Nephron (organoid): Measurements from ENCODE around the gene MSI2.
A peak's percentile ranks its signal among the peaks of the same experiment; 100 is the strongest.

Experiments used
- H3K27ac Mint-ChIP-seq, 3 experiments: 2 replicates each; pipeline ENCODE4 v1.8.0; 2020; ENCODE audit warnings: mixed read lengths in 3 of 3, mild to moderate bottlenecking in 2 of 3, moderate library complexity in 1 of 3
- H3K27me3 Mint-ChIP-seq: 2 replicates; pipeline ENCODE4 v1.8.0; 2021; ENCODE audit warnings: low read depth, mild to moderate bottlenecking, moderate library complexity, mixed read lengths
- H3K36me3 Mint-ChIP-seq: 2 replicates; pipeline ENCODE4 v1.8.0; 2020; ENCODE audit warnings: low read depth, mixed read lengths
- H3K4me1 Mint-ChIP-seq: 2 replicates; pipeline ENCODE4 v1.8.0; 2020; ENCODE audit warnings: mixed read lengths
- H3K4me3 Mint-ChIP-seq, 3 experiments: 2 replicates each; pipeline ENCODE4 v1.8.0; 2020; ENCODE audit warnings: mild to moderate bottlenecking in 3 of 3, mixed read lengths in 3 of 3, moderate library complexity in 2 of 3
- H3K9me3 Mint-ChIP-seq: 2 replicates; pipeline ENCODE4 v1.8.0; 2020; ENCODE audit warnings: mixed read lengths
- CTCF ChIP-seq, 3 experiments: fragments of 200-600 bp; sonication (generic); IDR thresholded peaks; one replicate each; pipeline ENCODE4 v1.5.0; 2021; ENCODE audit warnings: antibody characterized with exemption in 3 of 3; ENCODE audit not compliant: unreplicated experiment in 3 of 3

Gene MSI2

GRCh38 chr17:57514614-57515013 is 258.3 kb downstream of the MSI2 start:
- H3K4me1 Mint-ChIP-seq: peaks cover 57% of the 10 kb centered on the region
- H3K27me3 Mint-ChIP-seq: peaks cover 37% of the 10 kb centered on the region
- peaks cover 3% of the 10 kb centered on the region for H3K36me3 Mint-ChIP-seq
- peak overlapping the region; percentile 7 to 58 (median 45) for H3K27ac Mint-ChIP-seq
- no peak for TF ChIP-seq CTCF (IDR thresholded peaks at IDR 0.05; ENCODE audit: unreplicated experiment in 3 of 3)
- no peaks in the 10 kb centered on the region for H3K9me3 Mint-ChIP-seq
- no peak overlapping the region for H3K4me3 Mint-ChIP-seq

GRCh38 chr17:57515662-57516211 is 259.4 kb downstream of the MSI2 start:
- Mint-ChIP-seq H3K27ac (peak overlapping the region in 1 of 3 experiments; percentile 67), H3K27me3 (peaks cover 32% of the 10 kb centered on the region), H3K4me1 (peaks cover 58% of the 10 kb centered on the region), H3K9me3 (no peaks in the 10 kb centered on the region), H3K36me3 (peaks cover 3% of the 10 kb centered on the region), H3K4me3 (no peak overlapping the region)
- TF ChIP-seq CTCF (IDR thresholded peaks at IDR 0.05; ENCODE audit: unreplicated experiment in 3 of 3): no peak

- Mint-ChIP-seq H3K27ac (peak overlapping the region; percentile 52 to 92 (median 87)), H3K36me3 (peaks cover 3% of the 10 kb centered on the region), H3K4me3 (no peak overlapping the region), H3K4me1 (peaks cover 65% of the 10 kb centered on the region), H3K9me3 (no peaks in the 10 kb centered on the region), H3K27me3 (peaks cover 29% of the 10 kb centered on the region)
- TF ChIP-seq CTCF (IDR thresholded peaks at IDR 0.05; ENCODE audit: unreplicated experiment in 3 of 3): no peak
These were observed 260.2 kb downstream of the MSI2 start for GRCh38 chr17:57516290-57517230.

GRCh38 chr17:57517273-57517631 is 260.9 kb downstream of the MSI2 start:
- H3K27me3 Mint-ChIP-seq: peaks cover 25% of the 10 kb centered on the region
- peak overlapping the region in 1 of 3 experiments; percentile 38 for H3K4me3 Mint-ChIP-seq
- no peak for TF ChIP-seq CTCF (IDR thresholded peaks at IDR 0.05; ENCODE audit: unreplicated experiment in 3 of 3)
- peaks cover 65% of the 10 kb centered on the region for H3K4me1 Mint-ChIP-seq
- peak overlapping the region; percentile 52 to 92 (median 87) for H3K27ac Mint-ChIP-seq
- peaks cover 3% of the 10 kb centered on the region for H3K36me3 Mint-ChIP-seq
- no peaks in the 10 kb centered on the region for H3K9me3 Mint-ChIP-seq

- peak overlapping the region; percentile 52 to 92 (median 87) for H3K27ac Mint-ChIP-seq
- H3K4me3 Mint-ChIP-seq: peak overlapping the region in 1 of 3 experiments; percentile 38
- H3K9me3 Mint-ChIP-seq: no peaks in the 10 kb centered on the region
- no peak for TF ChIP-seq CTCF (IDR thresholded peaks at IDR 0.05; ENCODE audit: unreplicated experiment in 3 of 3)
- peaks cover 63% of the 10 kb centered on the region for H3K4me1 Mint-ChIP-seq
- peaks cover 3% of the 10 kb centered on the region for H3K36me3 Mint-ChIP-seq
- H3K27me3 Mint-ChIP-seq: peaks cover 25% of the 10 kb centered on the region
These were observed 261.5 kb downstream of the MSI2 start for GRCh38 chr17:57517632-57518456.
